HG03460 (cell line): ENCODE results near the gene NYAP1.
A peak's percentile ranks its signal among the peaks of the same experiment; 100 is the strongest.

Experiments
- ATAC-seq: cut with Tn5 transposase; IDR thresholded peaks from one replicate; pipeline ENCODE4 v1.9.1; 2021; ENCODE audit not compliant: unreplicated experiment

The NYAP1 gene

GRCh38 chr7:100456562-100456961, 27.2 kb upstream of the NYAP1 start:
- ATAC-seq = no peak

DNA sequence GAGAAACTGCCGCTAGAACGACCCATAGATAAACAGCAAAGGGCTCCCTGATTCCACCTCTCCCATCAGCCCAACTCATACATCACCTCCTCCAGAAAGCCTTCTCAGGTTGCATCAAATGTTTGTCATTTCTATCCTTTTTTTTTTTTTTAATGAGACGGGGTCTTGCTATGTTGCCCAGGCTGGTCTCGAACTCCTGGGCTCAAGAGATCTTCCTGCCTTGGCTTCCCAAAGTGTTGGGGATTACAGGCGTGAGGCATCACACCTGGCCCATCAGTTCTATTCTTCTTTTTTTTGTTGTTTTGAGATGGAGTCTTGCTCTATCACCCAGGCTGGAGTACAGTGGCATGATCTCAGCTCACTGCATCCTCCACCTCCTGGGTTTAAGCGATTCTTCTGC, 26.7 kb upstream of the NYAP1 start:
- no peak for ATAC-seq

DNA sequence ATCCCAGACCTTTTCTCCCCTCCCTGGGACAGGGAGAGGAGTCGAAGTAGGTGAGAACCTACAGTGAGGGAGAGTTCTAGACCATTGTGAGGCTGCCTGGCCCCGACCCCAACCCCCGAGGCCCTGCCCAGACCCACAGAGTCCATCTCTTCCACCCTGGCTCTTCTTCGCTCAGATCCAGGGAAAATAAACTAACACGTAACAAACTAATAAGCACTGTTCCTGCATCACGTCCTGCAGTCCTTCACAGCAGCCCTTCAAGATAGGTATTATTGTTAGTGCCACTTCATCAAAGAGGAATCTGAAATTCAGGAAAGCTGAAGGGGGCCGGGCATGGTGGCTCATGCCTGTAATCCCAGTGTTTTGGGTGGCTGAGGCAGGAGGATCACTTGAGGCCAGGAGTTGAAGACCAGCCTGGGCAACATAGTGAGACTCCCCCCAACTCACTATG, 19.5 kb upstream of the NYAP1 start, which contains the start of gene SPACDR:
Gene SPACDR, minus strand, starts transcription at position 51 of the 451 bp plus-strand sequence. CDS start 235 bp downstream, outside the sequence.
- no peak for ATAC-seq

- ATAC-seq = no peak
Measured at GRCh38 chr7:100464791-100465190, 18.9 kb upstream of the NYAP1 start.

DNA sequence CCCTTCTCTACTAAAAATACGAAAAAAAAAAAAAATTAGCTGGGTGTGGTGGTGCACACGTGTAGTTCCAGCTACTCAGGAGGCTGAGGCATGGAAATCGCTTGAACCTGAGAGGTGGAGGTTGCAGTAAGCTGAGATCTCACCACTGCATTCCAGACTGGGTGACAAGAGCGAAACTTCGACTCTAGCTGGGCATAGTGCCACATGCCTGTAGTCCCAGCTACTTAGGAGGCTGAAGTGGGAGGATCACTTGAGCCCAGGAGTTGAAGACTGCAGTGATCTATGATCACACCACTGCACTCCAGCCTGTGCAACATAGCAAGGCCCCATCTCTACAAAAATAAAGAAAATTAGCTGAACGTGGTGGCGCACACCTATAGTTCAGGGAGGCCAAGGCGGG, 18.4 kb upstream of the NYAP1 start:
- no peak for ATAC-seq

DNA sequence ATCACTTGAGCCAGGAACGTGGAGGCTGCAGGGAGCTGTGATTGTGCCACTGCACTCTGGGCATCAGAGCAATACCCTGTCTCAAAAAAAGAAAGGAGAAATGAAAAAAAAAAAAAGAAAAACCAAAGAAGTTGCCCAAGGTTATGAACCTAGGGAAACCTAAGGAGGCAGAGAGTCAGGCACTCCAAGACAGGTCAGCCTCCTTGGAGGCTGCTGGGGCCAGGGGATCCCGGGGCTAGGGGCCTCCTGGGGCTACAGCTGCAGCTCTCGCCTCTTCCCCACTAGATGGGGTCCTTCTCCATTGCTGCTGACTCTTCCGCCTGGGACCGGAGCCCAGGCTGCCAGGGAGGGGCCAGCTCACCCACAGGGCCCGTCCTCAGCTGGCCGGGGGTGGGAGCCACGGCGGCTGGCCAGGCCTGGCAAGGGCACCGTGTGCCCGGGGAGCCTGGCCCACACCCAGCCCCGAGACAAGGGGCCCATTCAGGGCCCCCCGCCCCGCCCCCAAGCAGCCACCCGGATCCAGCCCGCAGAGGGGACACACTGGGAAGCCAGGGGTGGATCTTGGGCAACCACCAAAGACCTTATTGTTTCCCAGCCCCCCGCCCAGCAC, 17.9 kb upstream of the NYAP1 start:
- no peak for ATAC-seq

DNA sequence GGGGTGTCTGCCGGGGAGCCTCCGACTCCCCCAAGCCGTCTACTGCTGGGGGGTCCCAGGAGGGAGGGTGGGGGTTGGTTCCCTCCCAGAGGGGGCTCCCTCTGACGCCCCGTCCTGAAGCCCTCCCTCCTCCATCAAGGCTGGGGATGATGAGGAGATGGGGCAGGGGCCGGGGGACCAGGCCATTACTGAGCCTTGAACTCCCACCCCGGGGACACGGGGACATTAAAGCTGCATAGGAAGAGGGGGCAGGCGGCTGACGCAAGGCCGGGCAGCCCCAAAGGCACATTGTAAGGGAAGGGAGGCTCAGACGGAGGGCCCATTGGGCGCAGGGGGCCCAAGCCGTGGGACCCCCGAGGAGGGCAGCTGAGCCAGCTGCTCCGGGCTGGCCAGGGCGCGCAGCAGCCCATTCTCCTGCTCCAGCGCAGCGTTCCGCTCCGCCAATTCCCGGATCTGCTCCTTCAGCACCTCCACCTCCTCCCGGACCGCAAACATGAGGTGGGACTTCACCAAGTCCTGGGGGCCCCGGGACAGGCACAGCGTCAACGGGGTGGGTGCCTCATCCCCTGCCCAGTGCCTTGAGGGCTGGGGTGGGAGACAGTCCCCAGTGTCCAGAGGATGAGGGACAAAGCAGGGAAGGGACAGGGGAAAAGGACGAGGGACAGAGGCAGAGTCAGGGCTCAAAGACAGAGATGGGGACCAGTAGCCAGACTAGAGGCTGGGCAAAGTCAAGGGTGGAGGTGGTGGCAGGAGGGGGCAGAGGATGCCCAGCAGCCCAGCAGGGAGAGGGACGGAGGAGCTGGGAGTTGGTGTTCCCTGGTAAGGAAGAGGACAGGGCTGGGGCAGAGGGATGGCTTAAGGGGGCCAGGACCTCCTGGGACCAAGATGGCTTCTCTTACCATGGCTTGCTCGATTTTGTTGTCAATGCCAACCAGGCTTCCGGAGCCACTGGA, 16.8 kb upstream of the NYAP1 start:
- no peak for ATAC-seq

DNA sequence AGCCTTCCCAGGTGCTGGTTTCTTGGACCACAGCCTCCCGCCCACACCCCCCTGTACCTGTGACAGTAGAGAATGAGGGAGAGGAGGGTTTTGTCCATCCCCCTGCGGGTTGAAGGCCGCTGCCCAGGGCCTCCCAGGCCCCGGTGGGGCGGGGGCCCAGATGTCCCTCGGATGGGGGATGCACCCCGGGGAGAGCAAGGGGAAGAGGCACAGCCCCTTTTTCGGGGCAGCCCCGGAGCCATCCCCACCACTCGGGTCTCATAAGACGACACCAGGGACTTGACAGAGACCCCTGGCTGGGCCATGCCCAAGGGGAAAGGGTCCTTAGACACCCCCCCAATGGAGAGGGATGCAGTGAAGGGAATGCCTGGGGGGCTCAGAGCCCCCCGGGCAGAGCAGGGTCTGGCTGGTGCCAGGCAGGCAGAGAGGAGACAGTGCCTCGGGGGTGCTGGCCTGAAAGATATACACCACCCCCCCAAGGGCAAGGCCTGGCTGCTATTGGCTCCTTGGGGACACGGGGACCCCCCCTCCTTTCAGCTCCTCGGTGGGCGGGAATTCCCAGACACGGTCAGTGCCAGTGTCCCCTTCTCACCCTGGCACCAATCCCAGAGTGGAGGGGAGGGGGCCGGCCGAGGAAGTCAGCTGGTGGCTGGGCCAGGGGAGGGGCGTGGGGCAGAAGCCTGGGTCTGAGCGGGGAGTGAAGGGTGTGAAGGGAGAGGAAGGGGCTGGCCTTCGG, 15.9 kb upstream of the NYAP1 start:
- no peak for ATAC-seq

GRCh38 chr7:100469227-100470044, 14.3 kb upstream of the NYAP1 start:
- ATAC-seq = peak; percentile 51

GRCh38 chr7:100471021-100471420, 12.7 kb upstream of the NYAP1 start:
- no peak for ATAC-seq

- ATAC-seq = no peak
Measured at GRCh38 chr7:100472121-100472851, 11.4 kb upstream of the NYAP1 start.

DNA sequence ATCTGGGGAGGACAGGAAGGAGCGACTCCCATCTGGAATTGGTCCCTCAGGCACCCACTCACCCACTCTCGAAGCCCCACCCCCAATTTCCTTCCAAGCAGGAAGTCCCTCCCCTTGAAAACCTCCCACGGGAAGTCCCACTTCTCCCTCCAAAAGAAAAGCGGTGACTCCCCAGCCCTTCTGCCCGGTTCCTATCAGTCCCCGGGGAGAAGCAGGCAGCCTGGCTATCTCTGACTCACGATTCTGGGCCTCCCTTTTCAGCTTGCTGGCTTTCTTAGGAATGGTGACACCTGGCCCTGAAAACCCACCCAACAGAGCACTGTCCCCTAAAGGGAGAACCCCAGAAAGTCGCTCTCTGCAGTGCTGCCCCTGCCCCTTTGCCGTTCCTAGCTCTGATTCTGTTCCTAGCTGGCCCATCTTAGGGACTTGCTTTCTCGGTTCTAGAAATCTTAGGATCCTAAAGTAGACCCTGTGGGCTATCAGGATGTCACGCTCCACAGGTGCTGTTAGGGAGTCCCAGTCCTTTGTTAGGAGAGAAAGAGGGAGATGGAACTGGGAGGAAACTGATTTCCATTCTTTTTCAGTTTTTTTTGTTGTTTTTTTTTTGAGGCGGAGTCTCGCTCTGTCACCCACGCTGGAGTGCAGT, 10.8 kb upstream of the NYAP1 start:
- ATAC-seq = no peak

DNA sequence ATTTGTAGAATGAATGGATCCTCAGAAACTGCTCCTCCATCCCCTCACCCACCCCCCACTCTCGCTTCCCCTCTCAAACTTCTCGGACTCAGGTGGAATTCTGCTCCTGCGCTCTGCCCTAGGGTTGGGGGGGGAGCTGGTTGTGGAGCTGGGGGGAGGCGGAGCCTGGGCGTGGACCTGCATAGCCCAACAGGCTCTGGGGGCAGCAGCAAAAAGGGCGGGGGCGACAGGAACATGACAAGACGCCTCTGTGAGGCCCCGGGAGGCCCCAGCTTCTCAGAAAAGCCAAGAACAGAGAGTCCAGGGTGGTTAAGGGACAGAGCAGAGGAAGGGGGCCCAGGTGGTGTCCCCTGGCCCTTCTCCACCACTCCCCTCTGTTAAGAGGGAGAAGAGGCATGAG, 8.2 kb upstream of the NYAP1 start:
- ATAC-seq = no peak

GRCh38 chr7:100476101-100476780, 7.5 kb upstream of the NYAP1 start:
- no peak for ATAC-seq

- ATAC-seq = no peak
Measured at GRCh38 chr7:100476903-100477870, 6.5 kb upstream of the NYAP1 start.

GRCh38 chr7:100477871-100478267, 5.9 kb upstream of the NYAP1 start:
- ATAC-seq = no peak

GRCh38 chr7:100478958-100479660, 4.6 kb upstream of the NYAP1 start, which contains the start of gene TSC22D4:
TSC22D4 (minus strand) TSS chr7:100479214; CDS start chr7:100478038, 1,176 bp downstream.
- peak; percentile 66 for ATAC-seq
